Bronchial epithelial cell (primary cell): ENCODE measurements around the gene RNPEPL1. TPM values are rescaled to one million over a fixed set of nuclear protein-coding genes. Genes with fewer than 3 reads are reported as not detected.

ENCODE experiments used
- DNase-seq: peaks from one replicate; pipeline ENCODE4 v3.0.0-alpha.2; 2010; ENCODE audit warnings: low read depth
- FAIRE-seq: peaks from 2 replicates; lab custom pipeline; 2011; peaks lifted over from hg19 to GRCh38; lab: Jason Lieb, UNC
- H3K27me3 ChIP-seq: 2 replicates; pipeline ENCODE4 v1.5.1; 2011; ENCODE audit warnings: low read length; ENCODE audit not compliant: control insufficient read depth, insufficient read depth
- H3K36me3 ChIP-seq: 2 replicates; pipeline ENCODE4 v1.5.1; 2011; ENCODE audit warnings: low read length; ENCODE audit not compliant: control insufficient read depth, insufficient read depth
- H3K4me3 ChIP-seq: 2 replicates; pipeline ENCODE4 v1.5.1; 2011; ENCODE audit warnings: mild to moderate bottlenecking, low read depth, low read length, control low read depth
- CTCF ChIP-seq: IDR thresholded peaks from 2 replicates; pipeline ENCODE4 v1.5.1; 2011; ENCODE audit warnings: mild to moderate bottlenecking, moderate library complexity, low read length, control low read depth, inconsistent platforms; ENCODE audit not compliant: insufficient read depth, severe bottlenecking
- total RNA-seq: library from RNA; depleted of rRNA; stranded (reverse); fragments of >200 nt; gene quantifications from 2 replicates; pipeline ENCODE4 v1.2.1, GENCODE V29; 2014

The RNPEPL1 gene
- total RNA-seq, 1 donor from 2014 or later = 10.8 TPM

GRCh38 chr2:240581811-240582210, 13.5 kb downstream of the RNPEPL1 start:
- H3K27me3 ChIP-seq = no peaks in the 10 kb centered on the region
- no peak for FAIRE-seq
- H3K36me3 ChIP-seq = peaks cover 13% of the 10 kb centered on the region
- no peak for TF ChIP-seq CTCF
- H3K4me3 ChIP-seq = no peak overlapping the region
- no peak for DNase-seq

- H3K27me3 ChIP-seq = no peaks in the 10 kb centered on the region
- no peak for FAIRE-seq
- no peak for DNase-seq
- H3K4me3 ChIP-seq = no peak overlapping the region
- peaks cover 8% of the 10 kb centered on the region for H3K36me3 ChIP-seq
- TF ChIP-seq CTCF = no peak
These were observed 14.5 kb downstream of the RNPEPL1 start for GRCh38 chr2:240582781-240583180.

GRCh38 chr2:240583774-240584173, 15.5 kb downstream of the RNPEPL1 start:
- Histone ChIP-seq H3K36me3 (peaks cover 3% of the 10 kb centered on the region), H3K27me3 (no peaks in the 10 kb centered on the region), H3K4me3 (no peak overlapping the region)
- no peak for DNase-seq
- no peak for TF ChIP-seq CTCF
- no peak for FAIRE-seq

- DNase-seq = peak; percentile 29
- no peak for FAIRE-seq
- Histone ChIP-seq H3K36me3 (peaks cover 4% of the 10 kb centered on the region), H3K4me3 (no peak overlapping the region), H3K27me3 (no peaks in the 10 kb centered on the region)
- TF ChIP-seq CTCF = no peak
These were observed 16.3 kb downstream of the RNPEPL1 start for GRCh38 chr2:240584486-240585031.

- H3K27me3 ChIP-seq = no peaks in the 10 kb centered on the region
- peak overlapping the region; percentile 78 for H3K4me3 ChIP-seq
- FAIRE-seq = no peak
- H3K36me3 ChIP-seq = peaks cover 5% of the 10 kb centered on the region
- TF ChIP-seq CTCF = no peak
- no peak for DNase-seq
These were observed 16.8 kb downstream of the RNPEPL1 start for GRCh38 chr2:240585101-240585500.

GRCh38 chr2:240585681-240586197, 17.5 kb downstream of the RNPEPL1 start:
- DNase-seq = no peak
- H3K4me3 ChIP-seq = peak overlapping the region; percentile 78
- no peak for TF ChIP-seq CTCF
- FAIRE-seq = no peak
- no peaks in the 10 kb centered on the region for H3K27me3 ChIP-seq
- H3K36me3 ChIP-seq = peaks cover 5% of the 10 kb centered on the region
